ENCODE results near the gene ARSB.

- TF ChIP-seq, protein P1, sequence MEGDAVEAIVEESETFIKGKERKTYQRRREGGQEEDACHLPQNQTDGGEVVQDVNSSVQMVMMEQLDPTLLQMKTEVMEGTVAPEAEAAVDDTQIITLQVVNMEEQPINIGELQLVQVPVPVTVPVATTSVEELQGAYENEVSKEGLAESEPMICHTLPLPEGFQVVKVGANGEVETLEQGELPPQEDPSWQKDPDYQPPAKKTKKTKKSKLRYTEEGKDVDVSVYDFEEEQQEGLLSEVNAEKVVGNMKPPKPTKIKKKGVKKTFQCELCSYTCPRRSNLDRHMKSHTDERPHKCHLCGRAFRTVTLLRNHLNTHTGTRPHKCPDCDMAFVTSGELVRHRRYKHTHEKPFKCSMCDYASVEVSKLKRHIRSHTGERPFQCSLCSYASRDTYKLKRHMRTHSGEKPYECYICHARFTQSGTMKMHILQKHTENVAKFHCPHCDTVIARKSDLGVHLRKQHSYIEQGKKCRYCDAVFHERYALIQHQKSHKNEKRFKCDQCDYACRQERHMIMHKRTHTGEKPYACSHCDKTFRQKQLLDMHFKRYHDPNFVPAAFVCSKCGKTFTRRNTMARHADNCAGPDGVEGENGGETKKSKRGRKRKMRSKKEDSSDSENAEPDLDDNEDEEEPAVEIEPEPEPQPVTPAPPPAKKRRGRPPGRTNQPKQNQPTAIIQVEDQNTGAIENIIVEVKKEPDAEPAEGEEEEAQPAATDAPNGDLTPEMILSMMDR (IDR thresholded peaks at IDR 0.05) = no peak
- TF ChIP-seq POLR2A (IDR thresholded peaks at IDR 0.05) = no peak
- TF ChIP-seq EP300 (IDR thresholded peaks at IDR 0.05) = no peak
Measured at GRCh38 chr5:78824831-78825281, 160.3 kb downstream of the ARSB start.
